Kidney (tissue), 14 donors: Measurements from ENCODE around the gene MAP3K14. TPM values are rescaled to one million over a fixed set of nuclear protein-coding genes. Genes with fewer than 3 reads are reported as not detected.

Experiments used
- DNase-seq, 5 donors: peaks; one replicate each; pipeline ENCODE4 v3.0.0-alpha.2; 2013 to 2020
- FAIRE-seq: peaks from 2 replicates; lab custom pipeline; 2012; peaks lifted over from hg19 to GRCh38; lab: Jason Lieb, UNC
- H3K27ac ChIP-seq, 2 donors: one replicate each; pipeline ENCODE4 v1.7.0; 2013; ENCODE audit warnings: low read depth in 2 of 2, low read length in 2 of 2, inconsistent platforms in 1 of 2
- H3K27me3 ChIP-seq: one replicate; pipeline ENCODE4 v1.7.1; 2013; ENCODE audit warnings: low read length, inconsistent platforms; ENCODE audit not compliant: control insufficient read depth, insufficient read depth
- H3K36me3 ChIP-seq, 3 donors: one replicate each; pipeline versions ENCODE4 v1.7.0 to v1.7.1; 2013; ENCODE audit warnings: low read length in 3 of 3, control low read depth in 1 of 3, inconsistent platforms in 1 of 3; ENCODE audit not compliant: insufficient read depth in 3 of 3, control insufficient read depth in 2 of 3
- H3K4me1 ChIP-seq, 3 donors: one replicate each; pipeline versions ENCODE4 v1.7.0 to v1.7.1; 2013; ENCODE audit warnings: low read length in 3 of 3, inconsistent platforms in 1 of 3, low read depth in 1 of 3; ENCODE audit not compliant: control insufficient read depth in 2 of 3, insufficient read depth in 2 of 3
- H3K4me3 ChIP-seq, 3 donors: one replicate each; pipeline versions ENCODE4 v1.7.0 to v1.8.1; 2013; ENCODE audit warnings: low read length in 3 of 3, control low read depth in 1 of 3, inconsistent platforms in 1 of 3
- H3K9ac ChIP-seq, 3 donors: one replicate each; pipeline versions ENCODE4 v1.7.0 to v1.7.1; 2013; ENCODE audit warnings: low read length in 3 of 3, control low read depth in 1 of 3, inconsistent platforms in 1 of 3
- H3K9me3 ChIP-seq, 3 donors: one replicate each; pipeline versions ENCODE4 v1.7.0 to v1.7.1; 2013; ENCODE audit warnings: low read length in 3 of 3, control low read depth in 1 of 3, inconsistent platforms in 1 of 3; ENCODE audit not compliant: control insufficient read depth in 2 of 3, insufficient read depth in 1 of 3
- intact Hi-C: fragments of 100-400 bp; cut with DNase I; formaldehyde crosslinking; loops from one replicate; pipeline ENCODE4 v1.11.1; 2022
- polyA plus RNA-seq: library from polyadenylated mRNA; stranded (reverse); fragments of 350-450 nt; fragmentation: Illumina TruSeq; extraction: RNeasy Lipid Tissue Mini Kit (QIAGEN cat#74804); gene quantifications from one replicate; pipeline ENCODE4 v1.2.3, GENCODE V29; 2014; ENCODE audit warnings: low read depth, low replicate concordance; ENCODE audit not compliant: insufficient read depth
- total RNA-seq: library from RNA; stranded (reverse); fragmentation: NEBNext Ultra II Directional; extraction: Animal tissue kit (Norgen Biotek cat#: 25700); gene quantifications from one replicate; pipeline ENCODE4 v1.2.1, GENCODE V29; 2021
- TF ChIP-seq, protein P1 (sequence below): IDR thresholded peaks from 3 replicates; pipeline ENCODE4 v1.5.1; 2012; ENCODE audit warnings: mild to moderate bottlenecking, moderate library complexity, borderline replicate concordance; ENCODE audit not compliant: insufficient read depth; ENCODE audit errors: extremely low read depth
- donor health status: control.
- donor health status: control.
- donor health status: control.
- donor health status: control.
- donor health status: control.
- donor health status: DM: yes; HTN: yes; CAD: no.
- donor health status: Normal renal cell carcinoma (clear cell type).

The MAP3K14 gene
- total and polyA plus RNA-seq, 2 donors from 2014 or later = 7.6 to 24.5 TPM

DNA sequence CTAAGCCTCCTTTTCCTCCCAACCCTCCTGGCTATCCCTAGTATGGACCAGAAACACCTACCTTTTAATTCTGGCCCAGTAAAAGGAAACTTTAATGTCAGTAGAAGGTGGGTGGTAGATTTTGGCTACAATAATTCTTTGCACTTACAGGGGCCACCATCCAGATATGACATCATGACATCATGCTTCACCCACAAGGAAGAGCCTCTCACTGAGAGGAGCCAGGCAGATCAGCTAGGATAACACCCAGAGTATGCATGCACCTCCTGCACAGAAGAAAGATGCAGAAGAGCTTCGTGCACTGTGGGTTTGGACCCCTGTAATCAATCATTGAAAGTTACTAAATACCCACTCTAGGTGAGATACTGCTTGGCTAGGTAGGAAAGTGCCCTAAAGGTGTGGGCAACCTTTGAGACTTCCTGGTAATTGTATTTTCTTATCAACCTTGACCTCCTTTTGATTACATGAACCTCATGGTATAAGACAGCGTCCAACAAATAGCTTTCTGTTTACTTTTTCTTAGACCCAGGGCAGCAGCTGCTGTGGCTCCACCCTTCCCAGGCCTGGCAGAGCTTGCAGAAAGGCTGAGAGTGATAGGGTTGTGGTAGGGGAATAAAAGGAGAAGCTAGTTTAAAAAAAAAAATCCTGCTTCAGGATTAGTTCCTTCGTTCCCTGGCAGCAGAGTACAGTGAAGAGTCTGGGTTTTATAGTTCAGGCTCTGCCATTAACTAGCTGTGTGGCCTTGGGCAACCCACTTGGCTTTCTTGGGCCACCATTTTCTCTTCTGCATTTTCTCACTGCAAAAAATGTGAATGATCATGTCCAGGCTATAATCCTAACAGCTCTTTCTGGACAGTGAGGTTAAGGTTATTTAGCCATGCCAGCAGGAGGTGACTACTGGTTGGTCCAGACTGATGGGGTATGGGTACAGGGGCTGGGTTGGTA, 6.2 kb downstream of the MAP3K14 start:
- no peaks in the 10 kb centered on the region for H3K9me3 ChIP-seq
- intact Hi-C loops = no loop called here
- TF ChIP-seq, protein P1, sequence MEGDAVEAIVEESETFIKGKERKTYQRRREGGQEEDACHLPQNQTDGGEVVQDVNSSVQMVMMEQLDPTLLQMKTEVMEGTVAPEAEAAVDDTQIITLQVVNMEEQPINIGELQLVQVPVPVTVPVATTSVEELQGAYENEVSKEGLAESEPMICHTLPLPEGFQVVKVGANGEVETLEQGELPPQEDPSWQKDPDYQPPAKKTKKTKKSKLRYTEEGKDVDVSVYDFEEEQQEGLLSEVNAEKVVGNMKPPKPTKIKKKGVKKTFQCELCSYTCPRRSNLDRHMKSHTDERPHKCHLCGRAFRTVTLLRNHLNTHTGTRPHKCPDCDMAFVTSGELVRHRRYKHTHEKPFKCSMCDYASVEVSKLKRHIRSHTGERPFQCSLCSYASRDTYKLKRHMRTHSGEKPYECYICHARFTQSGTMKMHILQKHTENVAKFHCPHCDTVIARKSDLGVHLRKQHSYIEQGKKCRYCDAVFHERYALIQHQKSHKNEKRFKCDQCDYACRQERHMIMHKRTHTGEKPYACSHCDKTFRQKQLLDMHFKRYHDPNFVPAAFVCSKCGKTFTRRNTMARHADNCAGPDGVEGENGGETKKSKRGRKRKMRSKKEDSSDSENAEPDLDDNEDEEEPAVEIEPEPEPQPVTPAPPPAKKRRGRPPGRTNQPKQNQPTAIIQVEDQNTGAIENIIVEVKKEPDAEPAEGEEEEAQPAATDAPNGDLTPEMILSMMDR = no peak
- peaks cover 0 to 61% (median 60%) of the 10 kb centered on the region in 3 donors for H3K4me1 ChIP-seq
- no peak for DNase-seq
- H3K4me3 ChIP-seq = no peak overlapping the region
- H3K9ac ChIP-seq = peak overlapping the region in 1 of 3 donors; percentile 77
- no peaks in the 10 kb centered on the region for H3K36me3 ChIP-seq
- no peak for FAIRE-seq
- H3K27ac ChIP-seq = peak overlapping the region; percentile 90 to 96
- no peaks in the 10 kb centered on the region for H3K27me3 ChIP-seq

DNA sequence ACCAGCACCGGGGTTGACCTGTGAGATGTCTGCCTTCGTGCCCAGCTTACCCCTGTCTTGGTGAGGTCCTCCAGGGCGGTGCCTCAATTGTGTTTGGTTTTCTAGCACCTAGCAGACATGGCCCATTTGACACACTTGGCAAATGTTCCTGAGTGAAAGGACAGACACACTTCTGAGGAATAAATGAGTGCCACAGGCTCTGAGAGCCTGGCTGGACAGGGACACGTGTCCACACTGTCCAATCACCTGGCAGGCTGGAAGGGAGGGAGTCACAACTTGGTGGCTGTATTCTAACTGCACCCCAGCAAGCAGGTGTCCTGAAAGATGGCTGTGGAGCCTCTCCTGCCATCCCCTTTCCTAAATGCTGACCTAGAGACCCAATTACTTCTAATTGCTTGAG, 7.4 kb downstream of the MAP3K14 start:
- Histone ChIP-seq H3K4me3 (no peak overlapping the region), H3K36me3 (no peaks in the 10 kb centered on the region), H3K27ac (no peak overlapping the region), H3K9ac (no peak overlapping the region), H3K27me3 (no peaks in the 10 kb centered on the region), H3K9me3 (no peaks in the 10 kb centered on the region), H3K4me1 (peaks cover 0 to 53% (median 53%) of the 10 kb centered on the region in 3 donors)
- FAIRE-seq = no peak
- no peak for DNase-seq
- TF ChIP-seq, protein P1 = no peak
- intact Hi-C loops = no loop called here

DNA sequence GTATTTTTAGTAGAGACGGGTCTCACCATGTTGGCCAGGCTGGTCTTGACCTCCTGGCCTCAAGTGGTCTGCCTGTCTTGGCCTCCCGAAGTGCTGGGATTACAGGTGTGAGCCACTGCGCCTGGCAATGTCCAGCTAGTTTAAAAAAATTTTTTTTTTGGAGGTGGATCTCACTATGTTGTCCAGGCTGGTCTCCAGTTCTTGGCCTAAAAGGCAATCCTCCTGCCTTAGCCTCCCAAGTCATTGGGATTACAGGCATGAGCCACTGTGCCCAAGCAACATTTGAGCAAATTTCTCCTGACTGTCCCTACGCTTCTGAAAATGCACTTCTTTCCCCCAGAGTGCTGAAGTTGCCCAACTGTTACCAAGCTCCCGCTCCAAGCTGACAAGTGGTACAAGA, 8.0 kb downstream of the MAP3K14 start:
- FAIRE-seq (no peak), DNase-seq (no peak)
- intact Hi-C loops = no loop called here
- no peak overlapping the region for H3K9ac ChIP-seq
- no peaks in the 10 kb centered on the region for H3K9me3 ChIP-seq
- H3K4me3 ChIP-seq = no peak overlapping the region
- TF ChIP-seq, protein P1 = no peak
- H3K36me3 ChIP-seq = no peaks in the 10 kb centered on the region
- H3K4me1 ChIP-seq = peaks cover 0 to 47% (median 47%) of the 10 kb centered on the region in 3 donors
- H3K27me3 ChIP-seq = no peaks in the 10 kb centered on the region
- no peak overlapping the region for H3K27ac ChIP-seq
